MM.1S (cell line): Measurements from ENCODE around the gene KMT2E.
A peak's percentile ranks its signal among the peaks of the same experiment; 100 is the strongest.

ENCODE experiments used
- DNase-seq: peaks from one replicate; pipeline ENCODE4 v3.0.0-alpha.2; 2015
- H2AFZ ChIP-seq: fragments of 300-600 bp; sonication (generic); 2 replicates; pipeline ENCODE4 v1.6.0; 2016; ENCODE audit warnings: antibody characterized with exemption, low read length
- H3F3A ChIP-seq: fragments of 300-600 bp; sonication (generic); 2 replicates; pipeline ENCODE4 v1.6.1; 2016; ENCODE audit warnings: mild to moderate bottlenecking, antibody characterized with exemption, low read length, moderate library complexity, mixed read lengths; ENCODE audit not compliant: insufficient read depth
- H3K27ac ChIP-seq: fragments of 300-600 bp; sonication (generic); 2 replicates; pipeline ENCODE4 v1.5.1; 2016; ENCODE audit warnings: mild to moderate bottlenecking, low read length
- H3K27me3 ChIP-seq: fragments of 300-600 bp; sonication (generic); replicated peaks from 2 replicates; pipeline ENCODE4 v1.6.0; 2016; ENCODE audit warnings: low read length; ENCODE audit not compliant: insufficient read depth
- H3K36me3 ChIP-seq: fragments of 300-600 bp; sonication (generic); replicated peaks from 2 replicates; pipeline ENCODE4 v1.6.1; 2016; ENCODE audit warnings: mild to moderate bottlenecking, low read length, mixed read lengths; ENCODE audit not compliant: insufficient read depth
- H3K4me1 ChIP-seq: fragments of 300-600 bp; sonication (generic); 2 replicates; pipeline ENCODE4 v1.6.1; 2016; ENCODE audit warnings: low read length, mixed read lengths
- H3K4me2 ChIP-seq: fragments of 300-600 bp; sonication (generic); 2 replicates; pipeline ENCODE4 v1.6.0; 2016; ENCODE audit warnings: low read depth, low read length
- H3K4me3 ChIP-seq: fragments of 300-600 bp; sonication (generic); 2 replicates; pipeline ENCODE4 v1.5.1; 2016; ENCODE audit warnings: low read length, mixed read lengths
- H3K79me2 ChIP-seq: fragments of 300-600 bp; sonication (generic); 2 replicates; pipeline ENCODE4 v1.6.1; 2016; ENCODE audit warnings: mixed run types, low read length, mixed read lengths
- H3K9ac ChIP-seq: fragments of 300-600 bp; sonication (generic); 2 replicates; pipeline ENCODE4 v1.6.1; 2016; ENCODE audit warnings: low read length, mixed read lengths
- H3K9me2 ChIP-seq: fragments of 300-600 bp; sonication (generic); replicated peaks from 2 replicates; pipeline ENCODE4 v1.6.1; 2016; ENCODE audit warnings: mild to moderate bottlenecking, low read length, mixed read lengths; ENCODE audit not compliant: insufficient read depth
- H3K9me3 ChIP-seq: fragments of 300-600 bp; sonication (generic); replicated peaks from 2 replicates; pipeline ENCODE4 v1.6.1; 2016; ENCODE audit warnings: mild to moderate bottlenecking, low read length, mixed read lengths; ENCODE audit not compliant: insufficient read depth
- H4K20me1 ChIP-seq: fragments of 300-600 bp; sonication (generic); 2 replicates; pipeline ENCODE4 v1.6.1; 2016; ENCODE audit warnings: mild to moderate bottlenecking, low read length, moderate library complexity, mixed read lengths; ENCODE audit not compliant: insufficient read depth
- CTCF ChIP-seq: fragments of 300-600 bp; sonication (generic); IDR thresholded peaks from 2 replicates; pipeline ENCODE4 v1.5.1; 2016; ENCODE audit warnings: antibody characterized with exemption, low read length, mixed read lengths
- EZH2 ChIP-seq: fragments of 300-600 bp; sonication (generic); optimal IDR thresholded peaks from 2 replicates; pipeline ENCODE3; 2017; ENCODE audit warnings: low read depth, mild to moderate bottlenecking, antibody characterized with exemption, low read length, mixed read lengths
- EZH2phosphoT487 ChIP-seq: fragments of 300-600 bp; sonication (generic); IDR thresholded peaks from 2 replicates; pipeline ENCODE4 v1.6.1; 2018; ENCODE audit warnings: antibody characterized with exemption, low read length

The KMT2E gene

GRCh38 chr7:105017657-105018365 is 3.8 kb downstream of the KMT2E start:
- TF ChIP-seq CTCF (no peak), EZH2phosphoT487 (no peak), EZH2 (no peak)
- H3K9me3 ChIP-seq, result no peaks in the 10 kb centered on the region
- DNase-seq, result no peak
- peaks cover 12% of the 10 kb centered on the region; the same call in 1 of the 2 replicates for H3K4me1 ChIP-seq
- peak overlapping the region; percentile 98; the same call in 1 of the 2 replicates for H3K27ac ChIP-seq
- H3K79me2 ChIP-seq, result peaks cover 97% of the 10 kb centered on the region
- H3K4me3 ChIP-seq, result peak overlapping the region; percentile 95
- H3K9me2 ChIP-seq, result no peaks in the 10 kb centered on the region
- peak overlapping the region; percentile 82 for H3K4me2 ChIP-seq
- no peaks in the 10 kb centered on the region for H3K27me3 ChIP-seq
- peaks cover 32% of the 10 kb centered on the region for H3F3A ChIP-seq
- H3K9ac ChIP-seq, result peak overlapping the region; percentile 99
- H2AFZ ChIP-seq, result no peak overlapping the region
- no peaks in the 10 kb centered on the region for H3K36me3 ChIP-seq
- peaks cover 41% of the 10 kb centered on the region for H4K20me1 ChIP-seq

GRCh38 chr7:105019269-105019668 is 5.3 kb downstream of the KMT2E start:
- Histone ChIP-seq H3K9me2 (no peaks in the 10 kb centered on the region), H3K4me2 (no peak overlapping the region), H3F3A (peaks cover 25% of the 10 kb centered on the region), H3K79me2 (peaks cover 100% of the 10 kb centered on the region), H3K27me3 (no peaks in the 10 kb centered on the region), H4K20me1 (peaks cover 50% of the 10 kb centered on the region), H2AFZ (no peak overlapping the region), H3K4me1 (peaks cover 16% of the 10 kb centered on the region; the same call in 1 of the 2 replicates), H3K9me3 (no peaks in the 10 kb centered on the region), H3K4me3 (no peak overlapping the region), H3K27ac (no peak overlapping the region), H3K36me3 (no peaks in the 10 kb centered on the region), H3K9ac (no peak overlapping the region)
- DNase-seq, result no peak
- no peak for TF ChIP-seq EZH2phosphoT487
- no peak for TF ChIP-seq CTCF
- no peak for TF ChIP-seq EZH2

- no peaks in the 10 kb centered on the region for H3K36me3 ChIP-seq
- H3K27me3 ChIP-seq, result no peaks in the 10 kb centered on the region
- peaks cover 28% of the 10 kb centered on the region for H3K4me1 ChIP-seq
- no peak overlapping the region for H3K4me3 ChIP-seq
- no peak overlapping the region for H3K9ac ChIP-seq
- H3K4me2 ChIP-seq, result no peak overlapping the region
- TF ChIP-seq CTCF (no peak), EZH2phosphoT487 (no peak), EZH2 (no peak)
- H3K9me3 ChIP-seq, result no peaks in the 10 kb centered on the region
- peaks cover 100% of the 10 kb centered on the region for H3K79me2 ChIP-seq
- H4K20me1 ChIP-seq, result peaks cover 66% of the 10 kb centered on the region
- no peaks in the 10 kb centered on the region for H3K9me2 ChIP-seq
- no peak overlapping the region for H2AFZ ChIP-seq
- DNase-seq, result no peak
- peaks cover 9% of the 10 kb centered on the region for H3F3A ChIP-seq
- no peak overlapping the region for H3K27ac ChIP-seq
Measured at GRCh38 chr7:105020926-105021325, 6.9 kb downstream of the KMT2E start.
